Heart left ventricle (tissue), 13 donors: Measurements from ENCODE around the gene CHL1.

Experiments used
- POLR2A ChIP-seq, 2 donors: fragments of 450-650 bp; IDR thresholded peaks; one replicate each; pipeline ENCODE4 v1.6.1; 2017; ENCODE audit warnings: antibody characterized with exemption in 2 of 2, mild to moderate bottlenecking in 2 of 2, moderate library complexity in 2 of 2
- TF ChIP-seq, protein P1 (sequence below), 12 donors: fragments of 200-600 bp; sonication (generic) in 4 of 12; IDR thresholded peaks; one replicate each; pipeline versions ENCODE4 v1.5.0 to v1.8.0; 2018 to 2022; ENCODE audit warnings: antibody characterized with exemption in 12 of 12, mild to moderate bottlenecking in 5 of 12
- donor health status: ischemic (EF 13 %, LVEDD 7.1; RV severe dilation, severe dysfunction).
- donor health status: DM: no; HTN: yes; CAD: no.
- donor health status: DM: no; HTN: no; CAD: no.
- donor health status: ischemic (EF 25% LVEDD 6.9; RV normal size, moderate dysfunction).
- donor health status: ischemic (EF 25% LVEDD 5.7; RV mildly dilated, moderate dysfunction).
- donor health status: ischemic (EF 35%, LVEDD 5.7; RV mildly dilated, moderate dysfunction).
- donor health status: nonischemic (EF 11% LVEDD 7.7; RV severe dilation, severe dysfunction).
- donor health status: DM: yes; HTN: yes; CAD: no.
- donor health status: PGD.
- donor health status: ischemic (EF 29% LVEDD 5.4; RV normal size, mild dysfunction).
- donor health status: nonischemic (EF 23%, LVEDD 6.1; RV moderate dilation, normal function).

DNA sequence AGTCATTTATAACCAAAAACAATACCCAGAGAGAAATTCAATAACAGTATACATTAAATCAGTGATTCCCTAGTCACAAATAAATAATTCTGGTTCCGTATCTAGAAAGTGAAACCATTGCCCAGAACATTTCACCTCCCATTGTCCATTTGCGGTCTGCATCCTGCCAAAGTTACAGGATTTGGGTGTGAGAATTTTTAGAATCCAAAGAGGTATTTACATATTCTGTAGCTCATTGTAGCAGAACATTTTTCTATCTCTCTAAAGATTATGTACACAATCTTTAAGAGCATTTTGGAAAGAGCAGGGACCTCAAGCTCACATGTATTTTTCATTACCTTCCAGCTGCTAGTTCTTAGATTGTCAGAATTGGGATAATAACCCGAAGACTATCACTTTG, 261.6 kb downstream of the CHL1 start:
- TF ChIP-seq, protein P1, sequence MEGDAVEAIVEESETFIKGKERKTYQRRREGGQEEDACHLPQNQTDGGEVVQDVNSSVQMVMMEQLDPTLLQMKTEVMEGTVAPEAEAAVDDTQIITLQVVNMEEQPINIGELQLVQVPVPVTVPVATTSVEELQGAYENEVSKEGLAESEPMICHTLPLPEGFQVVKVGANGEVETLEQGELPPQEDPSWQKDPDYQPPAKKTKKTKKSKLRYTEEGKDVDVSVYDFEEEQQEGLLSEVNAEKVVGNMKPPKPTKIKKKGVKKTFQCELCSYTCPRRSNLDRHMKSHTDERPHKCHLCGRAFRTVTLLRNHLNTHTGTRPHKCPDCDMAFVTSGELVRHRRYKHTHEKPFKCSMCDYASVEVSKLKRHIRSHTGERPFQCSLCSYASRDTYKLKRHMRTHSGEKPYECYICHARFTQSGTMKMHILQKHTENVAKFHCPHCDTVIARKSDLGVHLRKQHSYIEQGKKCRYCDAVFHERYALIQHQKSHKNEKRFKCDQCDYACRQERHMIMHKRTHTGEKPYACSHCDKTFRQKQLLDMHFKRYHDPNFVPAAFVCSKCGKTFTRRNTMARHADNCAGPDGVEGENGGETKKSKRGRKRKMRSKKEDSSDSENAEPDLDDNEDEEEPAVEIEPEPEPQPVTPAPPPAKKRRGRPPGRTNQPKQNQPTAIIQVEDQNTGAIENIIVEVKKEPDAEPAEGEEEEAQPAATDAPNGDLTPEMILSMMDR (IDR thresholded peaks at IDR 0.05) = no peak
- TF ChIP-seq POLR2A (IDR thresholded peaks at IDR 0.05) = no peak
